ENCODE data around the gene APLP2.

- no peak for TF ChIP-seq TAF1 (IDR thresholded peaks at IDR 0.05; ENCODE audit: low read depth)
- TF ChIP-seq REST (IDR thresholded peaks at IDR 0.05; ENCODE audit: low read depth), result no peak
- no peak for TF ChIP-seq FOXM1 (IDR thresholded peaks at IDR 0.05; ENCODE audit: borderline replicate concordance, low read depth)
- TF ChIP-seq EP300 (IDR thresholded peaks at IDR 0.05; ENCODE audit: borderline replicate concordance), result no peak
- TF ChIP-seq CEBPB (IDR thresholded peaks at IDR 0.05), result no peak
- no peak for TF ChIP-seq TCF12 (IDR thresholded peaks at IDR 0.05; ENCODE audit: low read depth)
- TF ChIP-seq USF1 (IDR thresholded peaks at IDR 0.05), result no peak
- no peak for TF ChIP-seq NFIC (IDR thresholded peaks at IDR 0.05)
- no peak for TF ChIP-seq RAD21 (IDR thresholded peaks at IDR 0.05; ENCODE audit: low read depth)
- TF ChIP-seq YY1 (IDR thresholded peaks at IDR 0.05; ENCODE audit: low read depth), result no peak
- no peak for TF ChIP-seq ZBTB7A (IDR thresholded peaks at IDR 0.05; ENCODE audit: low read depth)
- no peak for TF ChIP-seq MAX (IDR thresholded peaks at IDR 0.05)
- no peak for TF ChIP-seq EGR1 (IDR thresholded peaks at IDR 0.05)
- no peak for TF ChIP-seq TEAD4 (IDR thresholded peaks at IDR 0.05)
Observed at GRCh38 chr11:130144141-130144540, 74.4 kb downstream of the APLP2 start.

All from Ishikawa (cell line).